Mesenteric fat pad (tissue), 1 donor: ENCODE results near the gene CEP68. TPM values are rescaled to one million over a fixed set of nuclear protein-coding genes. Genes with fewer than 3 reads are reported as not detected.
"Not testable (repeated sequence)": the region's sequence is repeated elsewhere in the genome, so short reads cannot be mapped to it uniquely, and the experiment has no call there.

ENCODE experiments used
- DNase-seq: peaks from one replicate; pipeline ENCODE4 v3.0.0-alpha.2; 2020; ENCODE audit warnings: low spot score
- total RNA-seq: library from RNA; stranded (reverse); fragmentation: NEBNext Ultra II Directional; extraction: Animal tissue kit (Norgen Biotek cat#: 25700); gene quantifications from one replicate; pipeline ENCODE4 v1.2.1, GENCODE V29; 2021
- donor health status: DM: yes; HTN: yes; CAD: no.

CEP68 gene
- total RNA-seq, 1 donor from 2014 or later = 21.9 TPM

GRCh38 chr2:65125457-65125856 lies 69.2 kb downstream of the CEP68 start:
- DNase-seq = not testable (repeated sequence)

DNA sequence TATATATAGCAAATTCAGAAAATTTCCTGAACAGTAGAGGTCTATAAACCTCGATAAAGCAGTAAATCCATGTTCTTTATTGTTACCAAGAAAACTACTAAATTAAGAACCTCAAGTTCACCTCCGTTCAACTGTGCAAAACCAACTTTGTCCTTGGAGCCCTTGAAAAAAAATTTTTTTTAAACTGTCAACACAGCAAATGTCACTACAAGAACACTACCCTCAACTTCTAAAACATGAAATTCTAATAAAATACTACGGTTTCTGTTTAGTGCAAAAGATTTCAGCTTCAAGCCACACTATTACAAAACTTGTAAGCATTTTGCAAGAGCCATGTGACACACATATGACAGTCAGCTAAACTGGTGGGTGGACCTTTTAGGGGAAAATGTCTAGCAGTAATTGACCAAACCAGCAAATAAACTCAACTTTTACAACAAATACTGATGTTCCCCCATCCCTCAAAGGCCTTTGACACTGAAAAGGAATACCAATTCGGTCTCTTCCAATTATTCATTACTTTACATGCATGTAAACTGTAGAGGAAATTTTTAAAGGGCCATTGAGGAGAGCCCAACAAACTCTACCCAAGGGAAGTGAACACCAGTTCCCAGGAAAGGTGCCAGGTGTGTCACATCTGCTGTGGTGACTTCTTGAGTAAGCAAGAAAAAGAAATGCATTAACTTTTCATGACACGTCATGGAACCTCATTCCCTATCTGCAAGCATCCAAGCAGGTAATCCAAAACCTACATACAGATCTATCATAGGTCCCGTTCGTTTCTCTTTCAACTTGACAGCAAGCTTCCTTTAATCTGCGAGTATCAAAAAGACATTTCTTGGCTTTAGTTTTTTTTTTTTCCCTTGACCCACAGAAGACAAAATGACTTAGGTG lies 72.3 kb downstream of the CEP68 start:
- no peak for DNase-seq

- peak; percentile 92 for DNase-seq
Measured at GRCh38 chr2:65129286-65129825, 73.1 kb downstream of the CEP68 start.

DNA sequence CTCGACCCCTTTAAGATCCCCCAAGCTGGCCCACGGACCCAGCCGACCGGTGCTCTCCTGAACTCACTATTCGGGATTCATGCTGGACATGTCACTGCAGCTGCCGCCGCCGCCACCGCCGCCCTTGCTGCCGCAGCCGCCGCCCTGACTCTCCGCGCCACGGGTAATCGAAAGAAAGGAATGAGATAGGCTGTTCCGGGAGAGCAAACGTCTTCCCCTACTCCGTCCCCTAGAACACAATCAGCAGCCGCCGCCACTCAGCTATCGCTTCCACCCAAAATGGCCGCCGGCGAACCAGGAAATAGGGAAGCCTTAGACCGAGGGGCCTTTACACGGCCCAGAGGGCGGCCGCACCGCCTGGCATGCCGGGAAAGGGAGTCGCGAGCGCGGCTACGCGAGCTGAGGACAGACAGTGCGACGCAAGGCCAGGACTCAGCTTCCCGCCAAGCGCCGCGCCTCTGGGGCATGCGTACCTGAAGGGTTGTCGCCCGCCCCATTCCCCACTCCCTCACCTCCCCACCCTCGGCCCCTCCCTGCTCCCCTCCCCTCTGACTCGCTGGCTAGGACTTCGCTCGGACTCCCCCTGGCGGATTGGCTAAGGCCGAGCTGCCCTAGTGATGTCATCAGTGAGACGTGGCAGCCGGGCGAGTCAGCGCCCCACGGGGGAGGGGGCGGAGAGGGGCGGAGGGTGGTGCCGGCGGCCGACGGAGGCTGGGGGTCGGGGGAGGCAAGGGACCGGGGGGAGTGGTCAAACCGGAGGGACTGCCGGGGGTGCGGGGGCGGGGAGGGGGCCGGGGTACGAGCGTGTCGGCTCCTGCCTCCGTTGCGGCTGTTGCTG lies 73.8 kb downstream of the CEP68 start, which contains the start of gene RAB1A:
Gene RAB1A, minus strand, starts transcription at position 281 of the 838 bp plus-strand sequence. Its CDS starts 191 bp downstream, at position 90.
- peak; percentile 100 for DNase-seq

GRCh38 chr2:65130664-65131175 lies 74.5 kb downstream of the CEP68 start:
- no peak for DNase-seq

DNA sequence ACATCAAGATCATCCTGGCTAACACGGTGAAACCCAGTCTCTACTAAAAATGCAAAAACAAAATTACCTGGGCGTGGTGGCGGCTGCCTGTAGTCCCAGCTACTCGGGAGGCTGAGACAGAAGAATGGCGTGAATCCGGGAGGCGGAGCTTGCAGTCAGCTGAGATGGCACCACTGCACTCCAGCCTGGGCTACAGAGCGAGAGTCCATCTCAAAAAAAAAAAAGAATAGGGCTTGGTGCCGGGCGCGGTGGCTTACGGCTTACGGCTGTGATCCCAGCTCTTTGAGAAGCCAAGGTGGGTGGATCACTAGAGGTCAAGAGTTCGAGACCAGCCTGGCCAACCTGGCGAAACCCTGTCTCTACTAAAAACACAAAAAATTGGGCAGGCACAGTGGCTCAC lies 76.7 kb downstream of the CEP68 start:
- not testable (repeated sequence) for DNase-seq

DNA sequence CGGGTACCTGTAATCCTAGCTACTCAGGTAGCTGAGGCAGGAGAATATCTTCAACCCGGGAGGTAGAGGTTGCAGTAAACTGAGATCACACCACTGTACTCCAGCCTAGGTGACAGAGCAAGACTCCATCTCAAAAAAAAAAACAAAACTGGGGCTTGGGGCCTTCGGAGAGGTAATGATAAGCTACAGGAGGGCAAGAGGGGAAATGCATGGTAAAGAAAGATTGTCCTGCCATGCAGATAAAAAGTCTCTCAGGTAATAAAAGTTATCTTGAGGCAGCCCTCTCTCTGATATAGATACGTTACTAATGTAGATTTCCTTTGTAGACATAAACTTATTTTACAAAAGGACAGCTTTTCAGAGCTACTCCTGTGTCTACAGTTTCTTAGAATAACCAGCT lies 77.4 kb downstream of the CEP68 start:
- DNase-seq = no peak

GRCh38 chr2:65134158-65134557 lies 77.9 kb downstream of the CEP68 start:
- no peak for DNase-seq

GRCh38 chr2:65136253-65136652 lies 80.0 kb downstream of the CEP68 start:
- no peak for DNase-seq

Other genes with a start within 250 kb of the CEP68 start
- 6.8 TPM for gene SLC1A4, start 67.0 kb upstream of the CEP68 start, total RNA-seq
- 216 TPM for gene RAB1A, start 73.7 kb downstream of the CEP68 start, total RNA-seq
- 224 TPM for gene ACTR2, start 171.4 kb downstream of the CEP68 start, total RNA-seq